Measurements from ENCODE around the gene MBNL1.

GRCh38 chr3:152388631-152389030, 119.9 kb downstream of the MBNL1 start:
- TF ChIP-seq CTCF (conservative IDR thresholded peaks at IDR 0.05; ENCODE audit: low read depth, low read length): no peak
- TF ChIP-seq POLR2A (IDR thresholded peaks at IDR 0.05; ENCODE audit: low read depth, low read length): no peak
- TF ChIP-seq CHD1 (IDR thresholded peaks at IDR 0.05; ENCODE audit: low read depth, low read length): no peak
- no peak for TF ChIP-seq USF2 (IDR thresholded peaks at IDR 0.05; ENCODE audit: low read depth, low read length)
- no peak for TF ChIP-seq CEBPB (IDR thresholded peaks at IDR 0.05; ENCODE audit: low read depth, low read length)
